ENCODE results near the gene THOC2.
"Not testable (repeated sequence)": the region's sequence is repeated elsewhere in the genome, so short reads cannot be mapped to it uniquely, and the experiment has no call there.

The THOC2 gene, protein sequence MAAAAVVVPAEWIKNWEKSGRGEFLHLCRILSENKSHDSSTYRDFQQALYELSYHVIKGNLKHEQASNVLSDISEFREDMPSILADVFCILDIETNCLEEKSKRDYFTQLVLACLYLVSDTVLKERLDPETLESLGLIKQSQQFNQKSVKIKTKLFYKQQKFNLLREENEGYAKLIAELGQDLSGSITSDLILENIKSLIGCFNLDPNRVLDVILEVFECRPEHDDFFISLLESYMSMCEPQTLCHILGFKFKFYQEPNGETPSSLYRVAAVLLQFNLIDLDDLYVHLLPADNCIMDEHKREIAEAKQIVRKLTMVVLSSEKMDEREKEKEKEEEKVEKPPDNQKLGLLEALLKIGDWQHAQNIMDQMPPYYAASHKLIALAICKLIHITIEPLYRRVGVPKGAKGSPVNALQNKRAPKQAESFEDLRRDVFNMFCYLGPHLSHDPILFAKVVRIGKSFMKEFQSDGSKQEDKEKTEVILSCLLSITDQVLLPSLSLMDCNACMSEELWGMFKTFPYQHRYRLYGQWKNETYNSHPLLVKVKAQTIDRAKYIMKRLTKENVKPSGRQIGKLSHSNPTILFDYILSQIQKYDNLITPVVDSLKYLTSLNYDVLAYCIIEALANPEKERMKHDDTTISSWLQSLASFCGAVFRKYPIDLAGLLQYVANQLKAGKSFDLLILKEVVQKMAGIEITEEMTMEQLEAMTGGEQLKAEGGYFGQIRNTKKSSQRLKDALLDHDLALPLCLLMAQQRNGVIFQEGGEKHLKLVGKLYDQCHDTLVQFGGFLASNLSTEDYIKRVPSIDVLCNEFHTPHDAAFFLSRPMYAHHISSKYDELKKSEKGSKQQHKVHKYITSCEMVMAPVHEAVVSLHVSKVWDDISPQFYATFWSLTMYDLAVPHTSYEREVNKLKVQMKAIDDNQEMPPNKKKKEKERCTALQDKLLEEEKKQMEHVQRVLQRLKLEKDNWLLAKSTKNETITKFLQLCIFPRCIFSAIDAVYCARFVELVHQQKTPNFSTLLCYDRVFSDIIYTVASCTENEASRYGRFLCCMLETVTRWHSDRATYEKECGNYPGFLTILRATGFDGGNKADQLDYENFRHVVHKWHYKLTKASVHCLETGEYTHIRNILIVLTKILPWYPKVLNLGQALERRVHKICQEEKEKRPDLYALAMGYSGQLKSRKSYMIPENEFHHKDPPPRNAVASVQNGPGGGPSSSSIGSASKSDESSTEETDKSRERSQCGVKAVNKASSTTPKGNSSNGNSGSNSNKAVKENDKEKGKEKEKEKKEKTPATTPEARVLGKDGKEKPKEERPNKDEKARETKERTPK (N-terminal part only)
- 152 to 174 (median 157) reads per million in 4 experiments for total RNA-seq

DNA sequence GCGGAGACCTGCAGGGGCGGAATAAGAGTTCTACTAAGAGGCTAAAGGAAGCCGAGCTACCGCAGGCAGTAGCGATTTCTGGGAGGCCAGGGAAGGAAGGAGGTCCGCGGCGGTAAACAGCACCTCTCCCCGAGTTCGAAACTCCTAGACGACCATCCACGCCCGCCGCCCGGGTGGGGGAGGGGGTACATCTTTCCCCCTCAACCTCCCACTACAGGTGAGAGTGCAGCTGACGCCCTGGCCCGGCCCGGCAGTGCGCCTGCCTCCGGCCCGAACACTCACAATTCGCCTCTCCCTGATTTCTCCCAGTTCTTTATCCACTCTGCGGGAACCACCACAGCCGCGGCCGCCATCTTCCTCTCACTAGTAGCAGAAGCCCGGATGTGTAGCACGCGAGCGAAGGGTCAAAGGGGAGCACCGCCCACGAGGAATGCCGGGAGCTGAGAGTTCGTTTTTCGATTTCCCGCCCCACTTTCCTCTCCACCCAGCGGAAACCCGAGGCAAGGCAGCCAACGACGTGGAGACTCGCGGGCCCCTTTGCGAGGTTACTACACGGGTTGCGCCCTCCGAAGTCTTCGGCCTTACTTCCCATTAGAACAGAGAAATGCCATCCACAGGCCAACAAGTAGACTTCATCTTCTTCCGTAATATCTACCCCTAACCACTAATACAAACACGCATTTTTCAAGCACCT lies at the start of gene THOC2:
TSS of gene THOC2 (minus strand) at position 383 of the 694 bp plus-strand sequence. CDS start at position 353, 30 bp downstream.
- DNase-seq: peak; percentile 65

DNA sequence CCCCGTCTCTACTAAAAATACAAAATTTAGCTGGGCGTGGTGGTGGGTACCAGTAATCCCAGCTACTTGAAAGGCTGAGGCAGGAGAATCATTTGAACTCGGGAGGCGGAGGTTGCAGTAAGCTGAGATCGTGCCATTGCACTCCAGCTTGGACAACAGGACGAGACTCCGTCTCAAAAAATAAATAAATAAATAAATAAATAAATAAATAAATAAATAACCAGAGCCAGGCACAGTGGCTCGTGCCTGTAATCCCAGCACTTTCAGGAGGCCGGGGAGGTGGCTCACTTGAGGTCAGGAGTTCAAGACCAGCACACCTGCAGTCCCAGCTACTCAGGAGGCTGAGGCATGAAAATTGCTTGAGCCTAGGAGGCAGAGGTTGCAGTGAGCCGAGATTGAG lies 48.9 kb upstream of the THOC2 start:
- not testable (repeated sequence) for DNase-seq

DNA sequence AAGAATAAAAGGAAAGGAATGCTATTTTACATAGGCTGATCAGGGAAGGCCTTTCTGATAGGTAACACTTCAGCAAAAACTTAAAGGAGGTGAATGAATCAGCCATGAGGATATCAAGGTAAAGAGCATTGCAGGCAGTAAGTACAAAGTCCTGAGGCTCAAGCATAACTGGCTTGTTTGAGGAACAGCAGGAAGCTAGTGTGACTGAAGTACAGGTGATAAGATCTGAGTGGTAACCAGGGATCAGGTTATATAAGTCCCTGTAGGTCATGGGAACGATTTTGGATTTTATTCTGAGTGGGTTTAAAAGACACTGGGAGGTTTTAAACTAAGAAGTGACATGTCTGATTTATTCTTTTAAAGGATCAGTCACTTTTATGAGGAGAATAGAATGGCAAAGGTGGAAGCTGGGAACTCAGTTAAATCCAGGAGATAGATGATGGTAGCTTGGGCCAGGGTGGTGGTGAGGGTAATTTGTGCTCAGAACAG lies 47.1 kb upstream of the THOC2 start:
- DNase-seq: no peak

DNA sequence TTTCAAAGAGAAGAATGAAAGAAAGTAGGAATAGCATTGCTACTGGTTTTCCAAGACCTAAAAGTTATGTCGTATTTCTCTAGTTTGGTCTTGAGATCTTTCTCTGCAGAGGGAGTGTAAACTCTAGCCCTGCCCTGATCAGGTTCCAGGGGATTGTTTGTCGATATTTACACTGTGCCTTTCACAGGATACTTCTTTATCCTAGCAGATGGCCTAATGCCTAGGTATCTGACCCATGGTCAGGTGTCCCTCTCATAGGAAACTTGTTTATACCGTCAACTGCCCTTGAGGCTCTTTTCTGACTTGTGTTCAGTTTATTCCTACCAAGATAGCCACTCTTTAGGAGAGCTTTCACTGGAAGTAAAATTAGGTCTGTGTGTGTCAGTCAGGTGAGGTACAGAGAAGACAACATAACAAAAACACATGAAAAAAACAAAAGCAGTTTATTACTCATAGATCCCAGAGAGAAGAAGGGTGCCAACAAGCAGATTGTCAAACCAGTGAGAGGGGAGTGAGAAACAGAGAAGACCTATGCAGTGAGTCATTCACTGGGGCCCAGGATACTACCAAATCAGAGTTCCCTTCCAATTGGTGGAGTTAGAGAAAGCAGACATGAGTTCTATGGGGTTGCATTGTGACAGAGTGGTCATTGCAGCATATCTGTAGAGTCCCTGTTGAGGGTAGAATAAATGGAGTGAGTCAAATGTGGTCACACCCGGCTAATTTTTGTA lies 40.6 kb upstream of the THOC2 start:
- no peak for DNase-seq

DNA sequence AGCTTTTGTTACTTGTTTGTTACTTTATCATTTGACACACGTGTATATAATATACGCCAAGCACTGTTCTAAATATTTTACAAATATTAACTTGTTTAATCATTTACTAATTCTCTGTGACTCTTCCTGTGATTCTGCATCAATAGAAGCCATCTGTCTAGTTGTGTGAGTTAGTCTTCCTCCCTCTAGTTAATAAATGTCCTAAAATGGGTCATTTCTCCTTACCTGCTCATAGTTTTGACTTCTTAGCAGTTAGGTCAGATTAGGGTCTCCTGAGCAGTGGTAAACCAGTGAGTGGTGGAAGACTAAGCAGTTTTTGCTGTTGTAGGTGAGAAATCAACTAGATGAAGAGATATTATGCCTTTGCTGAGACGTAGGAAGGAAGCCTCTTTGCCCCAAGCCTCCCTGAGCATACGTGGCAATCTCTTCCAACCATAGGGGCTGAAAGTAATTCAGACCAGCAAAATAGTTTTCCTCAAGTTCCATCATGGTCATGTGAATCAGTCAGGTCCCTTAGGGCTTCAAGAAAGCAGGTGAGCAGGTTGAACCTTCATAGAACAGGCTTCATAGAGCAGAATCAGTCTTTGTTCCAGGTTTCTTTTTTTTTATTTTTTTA lies 38.7 kb upstream of the THOC2 start:
- no peak for DNase-seq

DNA sequence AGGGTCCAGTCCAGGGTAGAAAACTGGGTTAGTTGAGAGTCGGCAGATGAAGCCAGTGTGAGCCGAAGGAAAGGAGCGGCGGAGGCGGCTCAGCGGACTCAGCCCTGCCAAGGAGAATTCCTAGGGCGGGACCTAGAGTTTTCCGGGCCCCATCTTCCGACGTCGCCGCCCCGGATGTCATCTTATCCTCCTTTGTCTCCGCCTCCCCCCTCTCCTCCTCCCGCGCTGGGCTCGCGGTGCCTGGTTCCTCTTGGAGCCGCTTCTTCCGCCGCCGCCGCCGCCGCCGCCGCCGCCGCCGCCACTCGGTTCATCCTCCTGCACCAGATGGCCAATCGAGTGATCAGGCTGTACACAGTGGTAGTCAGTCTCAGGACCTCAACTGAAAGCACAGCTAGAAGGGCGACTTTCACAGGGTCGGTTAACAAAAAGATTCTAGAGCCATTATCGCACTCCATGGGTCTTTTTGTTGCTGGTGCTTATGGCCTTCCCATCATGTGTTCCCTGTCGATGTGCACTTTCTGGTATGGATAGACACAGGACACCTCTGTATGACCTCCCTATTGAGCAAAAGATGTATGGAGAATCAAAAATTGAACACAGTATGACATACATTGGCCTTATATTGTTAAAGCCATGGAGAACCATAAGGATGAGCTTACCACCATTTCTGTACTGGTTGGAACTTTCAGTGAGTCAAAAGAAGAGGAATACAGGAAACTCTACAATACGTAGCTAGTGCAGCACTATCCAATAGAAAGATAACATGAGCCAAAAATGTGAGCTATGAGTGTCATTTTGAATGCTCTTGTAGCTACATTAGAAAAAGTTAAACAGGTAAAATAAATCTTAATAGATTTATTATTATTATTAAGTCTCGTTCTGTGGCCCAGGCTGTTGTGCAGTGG lies 32.4 kb upstream of the THOC2 start:
- peak; percentile 19 for DNase-seq

DNA sequence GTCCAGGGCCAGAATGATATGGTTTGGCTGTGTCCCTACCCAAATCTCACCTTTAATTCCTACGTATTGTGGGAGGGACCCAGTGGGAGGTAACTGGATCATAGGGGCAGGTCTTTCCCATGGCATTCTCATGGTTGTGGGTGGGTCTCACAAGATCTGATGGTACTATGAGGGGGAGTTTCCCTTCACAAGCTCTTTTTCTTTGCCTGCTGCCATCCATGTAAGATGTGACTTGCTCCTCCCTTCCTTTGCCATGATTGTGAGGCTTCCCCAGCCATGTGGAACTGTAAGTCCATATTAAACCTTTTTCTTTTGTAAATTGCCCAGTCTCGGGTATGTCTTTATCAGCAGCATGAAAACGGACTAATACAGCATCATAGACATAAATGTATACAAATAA lies 27.0 kb upstream of the THOC2 start:
- not testable (repeated sequence) for DNase-seq

DNA sequence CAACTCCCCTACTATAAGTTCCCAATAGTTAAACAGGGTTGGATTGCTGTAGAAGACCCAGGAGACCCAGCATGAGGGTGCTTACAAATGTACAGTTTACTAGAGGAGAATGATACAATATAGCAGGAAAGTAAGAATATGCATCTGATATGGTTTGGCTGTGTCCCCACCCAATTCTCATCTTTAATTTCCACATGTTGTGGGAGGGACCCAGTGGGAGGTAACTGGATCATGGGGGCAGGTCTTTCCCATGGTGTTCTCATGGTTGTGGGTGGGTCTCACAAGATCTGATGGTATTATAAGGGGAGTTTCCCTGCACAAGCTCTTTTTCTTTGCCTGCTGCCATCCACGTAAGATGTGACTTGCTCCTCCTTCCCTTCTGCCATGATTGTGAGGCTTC lies 24.9 kb upstream of the THOC2 start:
- not testable (repeated sequence) for DNase-seq

DNA sequence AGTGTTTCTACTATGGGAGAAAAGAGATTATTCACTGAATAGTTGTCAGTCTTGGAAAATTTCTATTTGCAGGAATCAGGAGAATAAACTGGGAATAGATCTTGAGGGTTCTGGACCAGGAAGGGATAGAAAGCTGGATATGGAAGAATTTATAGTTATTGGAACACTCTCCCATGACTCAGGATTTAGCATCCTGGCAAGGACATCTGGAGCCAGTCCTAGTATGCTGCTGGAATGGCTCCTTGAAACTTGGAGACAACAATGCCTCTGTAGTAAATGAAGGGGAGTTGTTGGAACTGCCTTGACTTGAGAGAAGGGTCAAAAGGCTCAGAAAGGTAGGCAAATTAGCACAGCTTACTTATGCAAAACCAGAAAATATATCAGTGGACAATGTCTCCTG lies 23.5 kb upstream of the THOC2 start:
- DNase-seq: no peak

DNA sequence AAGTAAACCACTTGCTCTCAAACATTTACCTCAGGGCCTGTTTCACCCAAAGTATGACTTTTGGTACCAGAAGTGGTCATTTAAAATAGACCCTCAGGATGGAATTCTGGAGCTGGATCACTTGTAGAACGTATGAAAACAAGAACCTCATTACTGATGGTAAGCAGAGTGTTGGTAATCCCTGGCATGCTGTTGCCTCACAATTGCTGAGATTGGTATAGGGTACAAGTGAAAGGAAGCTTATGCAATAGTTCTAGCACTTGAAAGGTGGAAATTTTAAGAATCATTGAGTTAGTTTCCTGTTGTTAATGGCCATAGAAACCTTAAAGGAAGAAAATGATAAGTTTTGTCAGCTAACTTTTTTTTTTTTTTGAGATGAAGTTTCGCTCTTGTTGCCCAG lies 22.3 kb upstream of the THOC2 start:
- DNase-seq: no peak

DNA sequence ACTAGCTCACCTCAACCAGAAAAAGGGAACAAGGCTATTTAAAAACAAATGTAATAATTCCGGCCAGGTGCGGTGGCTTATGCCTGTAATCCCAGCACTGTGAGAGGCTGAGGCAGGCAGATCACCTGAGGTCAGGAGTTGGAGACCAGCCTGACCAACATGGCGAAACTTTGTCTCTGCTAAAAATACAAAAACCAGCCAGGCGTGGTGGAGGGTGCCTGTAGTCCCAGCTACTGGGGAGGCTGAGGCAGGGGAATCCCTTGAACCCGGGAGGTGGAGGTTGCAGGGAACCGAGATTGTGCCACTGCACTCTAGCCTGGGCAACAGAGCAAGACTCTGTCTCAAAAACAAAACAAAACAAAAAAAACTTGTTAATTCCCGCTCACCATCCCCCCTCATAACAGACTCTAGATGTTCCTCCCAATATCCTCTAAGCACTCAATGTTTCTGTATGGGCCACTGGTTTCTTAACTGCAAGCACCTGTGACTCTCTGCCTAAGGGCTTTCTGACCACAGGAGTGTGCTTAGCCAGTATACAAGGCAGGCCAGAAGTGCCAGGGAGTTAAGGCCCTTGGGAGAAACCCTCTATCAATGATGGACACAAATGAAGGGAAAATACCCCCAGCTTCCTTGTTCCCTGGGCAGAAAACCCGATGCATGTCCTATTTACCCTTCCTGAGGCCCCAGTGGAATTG lies 21.0 kb upstream of the THOC2 start:
- no peak for DNase-seq

DNA sequence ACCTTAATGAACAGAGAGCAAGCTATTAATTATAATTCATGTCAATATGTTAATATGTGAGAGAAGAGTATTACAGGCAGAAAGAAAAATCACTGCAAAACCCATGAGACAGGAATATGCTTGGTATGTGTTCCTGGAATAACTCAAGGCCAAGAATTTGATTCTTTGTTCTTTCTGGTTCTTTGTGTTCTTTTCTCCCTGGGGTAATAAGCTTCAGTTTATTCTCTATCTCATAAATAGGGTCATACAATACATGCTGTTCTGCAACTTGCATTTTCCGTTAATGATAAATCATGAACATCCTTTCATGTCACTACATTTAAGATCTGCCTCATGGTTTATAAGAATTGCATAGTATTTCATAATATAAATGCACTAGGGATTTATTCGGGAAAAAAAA lies 16.8 kb upstream of the THOC2 start:
- DNase-seq: no peak

DNA sequence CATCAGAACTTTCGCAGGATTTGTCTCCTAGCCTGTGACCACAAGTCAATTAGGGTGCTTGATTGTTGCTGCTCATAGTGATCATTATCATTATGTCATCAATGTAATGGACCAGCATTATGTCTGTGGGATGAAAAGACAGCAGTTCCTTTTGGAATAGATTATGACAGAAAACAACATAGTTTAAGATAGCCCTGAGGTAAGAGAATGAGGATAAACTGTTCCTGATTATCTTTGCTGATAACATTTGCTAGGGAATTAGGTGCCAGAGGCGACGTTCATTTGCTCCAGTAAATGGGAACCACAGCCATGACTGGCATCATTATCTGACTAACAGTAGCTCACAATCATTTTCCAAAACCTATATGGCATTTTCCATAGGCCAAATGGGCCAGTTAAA lies 12.7 kb upstream of the THOC2 start:
- DNase-seq: no peak

DNA sequence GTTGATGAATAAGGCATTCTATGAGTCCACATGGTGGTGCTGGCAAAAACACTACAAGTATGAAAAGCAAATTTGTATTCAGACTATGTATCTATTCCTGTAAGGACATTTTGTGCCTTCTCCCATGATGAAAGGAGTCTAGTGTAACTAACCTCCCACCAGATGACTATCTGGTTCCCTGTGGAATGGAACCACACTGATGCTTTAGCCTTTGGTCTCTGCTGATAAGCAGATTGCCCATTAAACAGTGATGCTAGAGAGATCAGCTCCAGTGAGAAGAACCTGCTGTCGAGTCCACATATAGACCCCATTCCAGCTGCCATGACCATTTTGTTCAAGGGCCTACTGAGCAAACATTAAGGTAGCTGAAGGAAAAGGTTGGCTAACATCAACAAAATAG lies 10.5 kb upstream of the THOC2 start:
- no peak for DNase-seq

DNA sequence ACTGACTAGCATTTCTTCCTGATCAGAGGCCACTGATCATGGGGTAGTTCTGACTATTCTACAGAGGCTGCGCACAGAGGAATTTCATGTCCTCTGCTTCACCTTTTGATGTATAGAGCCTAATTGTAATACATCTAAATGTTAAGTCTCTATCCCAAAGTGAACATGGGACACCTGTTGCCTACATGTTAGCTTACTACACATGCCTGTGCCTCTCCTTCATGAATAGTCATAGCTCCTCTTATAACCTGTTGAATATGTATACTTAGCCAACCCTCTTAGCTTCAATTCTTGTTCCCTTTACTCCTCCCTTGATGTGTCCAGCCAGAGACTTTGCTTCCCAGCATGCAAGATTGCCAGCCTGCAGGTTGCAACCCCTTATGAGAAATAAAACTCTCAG lies 9.6 kb upstream of the THOC2 start:
- DNase-seq: no peak

DNA sequence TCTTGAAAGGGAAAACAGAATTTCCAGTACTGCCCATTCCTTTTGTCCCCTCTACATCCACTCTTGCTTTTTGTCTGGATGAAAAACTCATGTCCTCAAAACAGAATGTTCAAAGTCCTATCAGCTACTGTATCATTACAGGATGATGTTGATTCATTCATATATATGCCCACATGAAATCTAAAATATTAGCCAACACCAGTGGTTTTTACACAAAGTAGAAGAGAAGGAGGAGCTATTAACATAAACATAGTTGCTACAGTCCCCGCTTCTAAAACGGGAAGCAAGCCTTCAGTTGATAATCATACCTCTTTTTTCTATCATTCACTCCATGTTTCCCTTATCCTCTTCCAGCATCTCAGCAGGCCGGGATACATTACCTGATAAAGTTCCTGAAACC lies 7.7 kb upstream of the THOC2 start:
- DNase-seq: no peak

DNA sequence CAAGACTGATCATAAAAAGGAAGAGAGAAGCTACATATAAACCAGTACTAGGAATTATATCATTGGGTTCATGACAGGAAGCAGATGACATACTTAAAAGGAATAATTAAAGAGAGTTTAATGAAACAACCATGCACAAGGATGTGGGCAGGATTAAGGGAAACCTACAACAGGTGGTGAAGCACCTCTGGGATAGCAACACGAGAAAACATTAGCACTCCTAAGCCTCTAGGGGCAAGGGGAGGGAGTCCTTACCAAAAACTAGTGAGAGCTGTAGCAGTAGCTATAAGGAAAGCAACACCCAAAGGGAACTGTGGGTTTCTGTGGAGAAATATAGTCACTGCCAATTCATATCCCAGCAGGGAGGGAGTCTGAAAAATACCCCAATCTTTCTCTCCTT lies 7.2 kb upstream of the THOC2 start:
- DNase-seq: no peak

DNA sequence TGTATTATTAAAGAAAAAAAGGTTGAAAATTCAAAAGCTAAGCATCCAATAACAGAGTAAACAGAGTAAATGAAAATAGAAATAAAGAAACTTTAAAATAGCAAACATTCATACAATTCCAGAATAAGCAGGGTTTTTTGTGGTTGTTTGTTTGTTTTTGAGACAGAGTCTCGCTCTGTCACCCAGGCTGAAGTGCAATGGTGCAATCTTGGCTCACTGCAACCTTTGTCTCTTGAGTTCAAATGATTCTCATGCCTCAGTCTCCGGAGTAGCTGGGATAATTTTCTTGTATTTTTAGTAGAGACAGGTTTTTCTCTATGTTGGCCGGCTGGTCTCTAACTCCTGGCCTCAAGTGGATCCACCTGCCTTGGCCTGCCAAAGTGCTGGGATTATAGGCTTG lies 6.6 kb upstream of the THOC2 start:
- DNase-seq: no peak

DNA sequence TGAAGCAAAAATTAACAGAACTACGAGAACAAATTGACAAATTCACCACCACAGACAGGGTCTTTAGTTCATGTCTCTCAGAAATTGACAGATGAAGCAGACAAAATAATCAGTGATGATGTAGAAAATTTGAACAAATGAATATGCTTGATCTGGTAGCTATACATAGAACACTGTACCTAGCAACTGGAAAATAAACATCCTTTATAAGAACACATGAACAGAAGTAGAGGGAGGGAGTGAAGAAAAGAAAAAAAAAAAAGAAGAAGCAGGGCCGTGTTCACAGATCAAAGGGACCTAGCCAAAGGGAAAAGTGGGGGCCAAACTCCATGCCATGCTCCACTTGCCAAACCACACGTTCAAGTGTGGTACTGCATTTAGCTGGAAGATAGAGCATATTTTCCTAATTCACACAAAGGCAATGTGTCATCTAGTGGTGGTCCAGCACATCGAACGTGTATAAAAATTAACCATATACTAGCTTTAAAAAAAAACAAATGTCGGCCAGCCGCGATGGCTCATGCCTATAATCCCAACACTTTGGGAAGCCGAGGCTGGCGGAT lies 5.6 kb upstream of the THOC2 start:
- no peak for DNase-seq
